Frontal cortex (tissue), 4 donors: ENCODE results near the gene SH3RF3. TPM values are rescaled to one million over a fixed set of nuclear protein-coding genes. Genes with fewer than 3 reads are reported as not detected.
"Not testable (repeated sequence)": the region's sequence is repeated elsewhere in the genome, so short reads cannot be mapped to it uniquely, and the experiment has no call there.

Source experiments
- DNase-seq, 2 donors: peaks; one replicate each; pipeline ENCODE4 v3.0.0; 2012; ENCODE audit warnings: low spot score in 2 of 2
- FAIRE-seq: peaks from 2 replicates; lab custom pipeline; 2012; peaks lifted over from hg19 to GRCh38; lab: Jason Lieb, UNC
- total RNA-seq: library from RNA; depleted of rRNA; stranded (reverse); fragments of >200 nt; gene quantifications from one replicate; pipeline ENCODE4 v1.2.3, GENCODE V29; 2014
- donor health status: control.
- donor health status: control.
- donor health status: control.

SH3RF3 gene
- total RNA-seq, 1 donor from 2014 or later = 9.0 TPM

- not testable (repeated sequence) for DNase-seq, FAIRE-seq
Measured at GRCh38 chr2:109117181-109117580, 11.8 kb upstream of the SH3RF3 start.

GRCh38 chr2:109117780-109118179, 11.2 kb upstream of the SH3RF3 start:
- no peak for DNase-seq
- no peak for FAIRE-seq

- no peak for FAIRE-seq
Measured at GRCh38 chr2:109118321-109118720, 10.7 kb upstream of the SH3RF3 start.

GRCh38 chr2:109120166-109120565, 8.8 kb upstream of the SH3RF3 start:
- FAIRE-seq (no peak), DNase-seq (no peak)

More at GRCh38 chr2:109118321-109118720, 10.7 kb upstream of the SH3RF3 start:
- no peak for DNase-seq

GRCh38 chr2:109120686-109121085, 8.3 kb upstream of the SH3RF3 start:
- not testable (repeated sequence) for FAIRE-seq, DNase-seq

GRCh38 chr2:109123586-109124201, 5.3 kb upstream of the SH3RF3 start:
- FAIRE-seq (no peak), DNase-seq (no peak)

- no peak for FAIRE-seq
- no peak for DNase-seq
Measured at GRCh38 chr2:109124982-109125592, 3.9 kb upstream of the SH3RF3 start.

GRCh38 chr2:109125593-109126500, 3.2 kb upstream of the SH3RF3 start:
- DNase-seq (no peak), FAIRE-seq (no peak)

GRCh38 chr2:109126501-109126860, 2.5 kb upstream of the SH3RF3 start:
- DNase-seq (no peak), FAIRE-seq (no peak)

GRCh38 chr2:109127556-109127955, 1.4 kb upstream of the SH3RF3 start:
- DNase-seq = no peak

GRCh38 chr2:109128048-109128615, 873 bp upstream of the SH3RF3 start:
- no peak for FAIRE-seq

More at GRCh38 chr2:109127556-109127955, 1.4 kb upstream of the SH3RF3 start:
- no peak for FAIRE-seq

GRCh38 chr2:109129356-109129920, 433 bp downstream of the SH3RF3 start:
- DNase-seq = peak; percentile 38 to 57
- FAIRE-seq = no peak

More at GRCh38 chr2:109128048-109128615, 873 bp upstream of the SH3RF3 start:
- peak; percentile 83 to 86 for DNase-seq

GRCh38 chr2:109129921-109130722, 1.1 kb downstream of the SH3RF3 start:
- peak in 1 of 2 donors; percentile 34 for DNase-seq
- FAIRE-seq = no peak

- FAIRE-seq = no peak
- DNase-seq = no peak
Measured at GRCh38 chr2:109130723-109130995, 1.7 kb downstream of the SH3RF3 start.

- FAIRE-seq (no peak), DNase-seq (no peak)
Measured at GRCh38 chr2:109131777-109132176, 2.8 kb downstream of the SH3RF3 start.

GRCh38 chr2:109132626-109133025, 3.6 kb downstream of the SH3RF3 start:
- DNase-seq (no peak), FAIRE-seq (no peak)

- DNase-seq = no peak
- FAIRE-seq = no peak
Measured at GRCh38 chr2:109133746-109134145, 4.7 kb downstream of the SH3RF3 start.

- FAIRE-seq (no peak), DNase-seq (no peak)
Measured at GRCh38 chr2:109134741-109135358, 5.8 kb downstream of the SH3RF3 start.
